IMR-90 (cell line): ENCODE measurements around the gene ARSB. TPM values are rescaled to one million over a fixed set of nuclear protein-coding genes. Genes with fewer than 3 reads are reported as not detected.

Experiments
- BHLHE40 ChIP-seq: fragments of 150-350 bp; IDR thresholded peaks from 2 replicates; pipeline ENCODE4 v1.6.1; 2016; ENCODE audit warnings: mild to moderate bottlenecking, low read depth, low read length
- CHD1 ChIP-seq: IDR thresholded peaks from 2 replicates; pipeline ENCODE4 v1.6.1; 2012; ENCODE audit warnings: low read depth, low read length, improper control_type of control experiment
- MAFK ChIP-seq: IDR thresholded peaks from 2 replicates; pipeline ENCODE4 v1.6.1; 2012; ENCODE audit warnings: low read depth, low read length, improper control_type of control experiment
- microRNA-seq, 2 experiments: library from miRNA; stranded (forward) in 1 of 2; unstranded in 1 of 2; fragments of 10-50 nt in 1 of 2; fragments of <30 nt in 1 of 2; gene quantifications in 1 of 2; microRNA quantifications in 1 of 2; one replicate each; pipeline versions ENCODE3 to v1.1.0; 2013 to 2020; ENCODE audit not compliant: insufficient read depth in 1 of 2, insufficient read length in 1 of 2, unreplicated experiment in 1 of 2
- polyA plus RNA-seq, 3 experiments: library from polyadenylated mRNA; depleted of rRNA; stranded (reverse); fragments of >200 nt; gene quantifications; 2 replicates each; pipeline ENCODE4 v1.2.3, GENCODE V29; 2012; ENCODE audit warnings: low replicate concordance in 1 of 3
- small RNA-seq, 5 experiments: library from RNA; depleted of rRNA; stranded (forward); fragments of <200 nt; gene quantifications; one replicate each; pipeline ENCODE3, GENCODE V24; 2012
- total RNA-seq: library from RNA; depleted of rRNA; stranded (reverse); fragments of >200 nt; gene quantifications from 2 replicates; pipeline ENCODE4 v1.2.3, GENCODE V29; 2012; rRNA removed
- TF ChIP-seq, protein P1 (sequence below): fragments of 150-350 bp; IDR thresholded peaks from 2 replicates; pipeline ENCODE4 v1.6.1; 2016; ENCODE audit warnings: low read depth, mild to moderate bottlenecking, low read length, moderate library complexity, borderline replicate concordance

The ARSB gene
- total and polyA plus RNA-seq, 2 of the 4 experiments (the other 2 are of a cell fraction) = 16.0 to 16.3 TPM

DNA sequence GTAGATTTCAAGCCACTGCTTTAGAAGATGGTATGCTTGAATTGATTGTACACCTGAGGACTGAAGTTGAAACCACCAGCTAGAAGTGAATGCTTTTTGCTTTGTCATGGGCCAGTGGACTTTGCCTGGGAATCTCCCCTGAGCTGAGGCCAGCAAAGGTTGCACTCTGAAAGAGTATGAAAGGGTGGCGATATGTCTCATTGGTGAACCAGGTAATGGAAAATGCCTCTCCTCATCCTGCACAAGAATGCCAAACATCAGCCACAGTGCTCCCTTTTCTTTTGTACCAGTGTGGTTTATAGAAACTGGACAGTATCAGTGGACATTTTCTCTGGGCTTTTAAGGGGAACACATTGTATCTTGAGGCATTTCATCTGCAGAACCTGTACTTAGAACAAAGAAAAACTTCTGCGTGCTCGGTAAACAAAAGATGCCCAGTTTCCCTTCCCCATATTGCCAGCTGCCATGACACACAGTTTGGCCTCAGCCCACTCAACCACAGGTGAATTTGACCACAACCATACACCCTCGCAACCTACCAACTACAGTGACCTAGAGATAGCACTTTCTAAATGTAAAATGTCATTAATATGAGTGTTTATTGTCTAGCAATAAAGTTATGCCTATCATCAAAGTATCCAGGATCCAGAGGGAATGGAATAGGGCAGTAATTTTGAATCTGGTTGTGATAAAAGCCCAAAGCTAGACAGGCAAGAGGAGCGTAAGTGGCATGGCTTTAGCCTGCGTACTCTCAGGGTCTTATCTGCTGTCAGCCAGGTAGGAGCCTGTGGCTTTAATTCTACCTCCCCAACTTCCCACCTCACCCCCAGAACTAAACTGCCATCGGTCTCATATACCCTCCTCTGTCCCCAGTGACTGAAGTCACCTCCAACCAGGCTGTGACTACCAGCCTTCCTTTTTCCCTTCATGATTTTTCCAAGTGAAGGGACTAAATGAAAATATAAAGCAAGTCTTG is 257.0 kb downstream of the ARSB start (continued):
- TF ChIP-seq, protein P1, sequence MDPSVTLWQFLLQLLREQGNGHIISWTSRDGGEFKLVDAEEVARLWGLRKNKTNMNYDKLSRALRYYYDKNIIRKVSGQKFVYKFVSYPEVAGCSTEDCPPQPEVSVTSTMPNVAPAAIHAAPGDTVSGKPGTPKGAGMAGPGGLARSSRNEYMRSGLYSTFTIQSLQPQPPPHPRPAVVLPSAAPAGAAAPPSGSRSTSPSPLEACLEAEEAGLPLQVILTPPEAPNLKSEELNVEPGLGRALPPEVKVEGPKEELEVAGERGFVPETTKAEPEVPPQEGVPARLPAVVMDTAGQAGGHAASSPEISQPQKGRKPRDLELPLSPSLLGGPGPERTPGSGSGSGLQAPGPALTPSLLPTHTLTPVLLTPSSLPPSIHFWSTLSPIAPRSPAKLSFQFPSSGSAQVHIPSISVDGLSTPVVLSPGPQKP = no peak
- TF ChIP-seq CHD1 (no peak), MAFK (no peak), BHLHE40 (no peak)

Small RNA genes within 50 kb of the gene (microRNA-seq; reads per million reads assigned to microRNA genes)
- not detected for gene AC025755.1 (ENCODE audit: insufficient read depth, insufficient read length)

Small RNA genes within 50 kb of the gene (small RNA-seq; reads per million reads assigned to genes)
- gene AC025755.1 = 0 reads per million in 5 experiments

Other genes starting within 250 kb of the ARSB start
- gene DMGDH, start 84.4 kb upstream of the ARSB start, total RNA-seq = under 0.01 and 0.18 TPM in 2 replicates
- gene DMGDH, start 84.4 kb upstream of the ARSB start, polyA plus RNA-seq (2012; rRNA removed) = 0.14 TPM in 1 of 2 replicates, not detected in the other
- 0.36 and 0.56 TPM in 2 replicates for gene BHMT2, start 84.5 kb upstream of the ARSB start, total RNA-seq
- gene BHMT2, start 84.5 kb upstream of the ARSB start, polyA plus RNA-seq (2012; rRNA removed) = 0.16 and 0.60 TPM in 2 replicates
- not detected in 2 replicates for gene BHMT, start 126.5 kb upstream of the ARSB start, total RNA-seq
- not detected in 2 replicates for gene BHMT, start 126.5 kb upstream of the ARSB start, polyA plus RNA-seq (2012; rRNA removed)